IPS DF 4.7 (cell line): Measurements from ENCODE around the gene VWA3A.

Experiments used
- DNase-seq: peaks from one replicate; pipeline ENCODE4 v3.0.0-alpha.2; 2013; ENCODE audit warnings: low spot score; ENCODE audit errors: extremely low read depth

Gene VWA3A

DNA sequence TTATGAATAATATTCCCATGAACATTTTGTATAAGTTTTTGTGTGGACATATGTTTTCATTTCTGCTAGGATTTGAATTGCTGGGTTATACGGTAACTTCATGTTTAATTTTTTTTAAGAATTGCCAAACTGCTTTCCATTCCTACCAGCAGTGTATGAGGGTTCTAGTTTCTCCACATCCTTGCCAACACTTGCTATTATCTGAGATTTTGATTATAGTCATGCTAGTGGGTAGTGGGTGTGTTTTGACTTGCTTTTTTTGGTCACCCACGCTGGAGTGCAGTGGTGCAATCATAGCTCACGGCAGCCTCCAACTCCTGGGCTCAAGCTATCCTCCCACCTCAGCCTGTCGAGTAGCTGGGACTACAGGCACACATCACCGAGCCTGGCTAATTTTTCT is 110.8 kb downstream of the VWA3A start:
- DNase-seq = no peak

GRCh38 chr16:22204091-22204655 is 111.8 kb downstream of the VWA3A start:
- no peak for DNase-seq

GRCh38 chr16:22205577-22206012 is 113.3 kb downstream of the VWA3A start:
- DNase-seq = no peak

- no peak for DNase-seq
These were observed 113.9 kb downstream of the VWA3A start, which contains the start of gene EEF2K for GRCh38 chr16:22206013-22206841. TSS of gene EEF2K (plus strand) at chr16:22206278. CDS start at chr16:22225730, 19,452 bp downstream.
